Epithelial cell of esophagus (primary cell): ENCODE results near the gene KCNA3.

Source experiments
- DNase-seq: peaks from one replicate; pipeline ENCODE4 v3.0.0; 2010; ENCODE audit warnings: low read depth
- H3K4me3 ChIP-seq: 2 replicates; pipeline ENCODE4 v1.5.1; 2011; ENCODE audit warnings: mild to moderate bottlenecking, low read length, control low read depth
- TF ChIP-seq, protein P1 (sequence below): IDR thresholded peaks from 2 replicates; pipeline ENCODE4 v1.5.1; 2011; ENCODE audit warnings: low read depth, mild to moderate bottlenecking, low read length, control low read depth, inconsistent platforms; ENCODE audit not compliant: insufficient read depth; ENCODE audit errors: missing control alignments

The KCNA3 gene

GRCh38 chr1:110697606-110698005 is 22.9 kb upstream of the KCNA3 start:
- no peak for DNase-seq
- TF ChIP-seq, protein P1, sequence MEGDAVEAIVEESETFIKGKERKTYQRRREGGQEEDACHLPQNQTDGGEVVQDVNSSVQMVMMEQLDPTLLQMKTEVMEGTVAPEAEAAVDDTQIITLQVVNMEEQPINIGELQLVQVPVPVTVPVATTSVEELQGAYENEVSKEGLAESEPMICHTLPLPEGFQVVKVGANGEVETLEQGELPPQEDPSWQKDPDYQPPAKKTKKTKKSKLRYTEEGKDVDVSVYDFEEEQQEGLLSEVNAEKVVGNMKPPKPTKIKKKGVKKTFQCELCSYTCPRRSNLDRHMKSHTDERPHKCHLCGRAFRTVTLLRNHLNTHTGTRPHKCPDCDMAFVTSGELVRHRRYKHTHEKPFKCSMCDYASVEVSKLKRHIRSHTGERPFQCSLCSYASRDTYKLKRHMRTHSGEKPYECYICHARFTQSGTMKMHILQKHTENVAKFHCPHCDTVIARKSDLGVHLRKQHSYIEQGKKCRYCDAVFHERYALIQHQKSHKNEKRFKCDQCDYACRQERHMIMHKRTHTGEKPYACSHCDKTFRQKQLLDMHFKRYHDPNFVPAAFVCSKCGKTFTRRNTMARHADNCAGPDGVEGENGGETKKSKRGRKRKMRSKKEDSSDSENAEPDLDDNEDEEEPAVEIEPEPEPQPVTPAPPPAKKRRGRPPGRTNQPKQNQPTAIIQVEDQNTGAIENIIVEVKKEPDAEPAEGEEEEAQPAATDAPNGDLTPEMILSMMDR: no peak
- H3K4me3 ChIP-seq: no peak overlapping the region

- TF ChIP-seq, protein P1: no peak
- H3K4me3 ChIP-seq: no peak overlapping the region
- no peak for DNase-seq
Observed at GRCh38 chr1:110696818-110697217, 22.1 kb upstream of the KCNA3 start.

- H3K4me3 ChIP-seq: no peak overlapping the region
- DNase-seq: no peak
- TF ChIP-seq, protein P1: no peak
Observed at GRCh38 chr1:110690709-110691365, 16.1 kb upstream of the KCNA3 start.

DNA sequence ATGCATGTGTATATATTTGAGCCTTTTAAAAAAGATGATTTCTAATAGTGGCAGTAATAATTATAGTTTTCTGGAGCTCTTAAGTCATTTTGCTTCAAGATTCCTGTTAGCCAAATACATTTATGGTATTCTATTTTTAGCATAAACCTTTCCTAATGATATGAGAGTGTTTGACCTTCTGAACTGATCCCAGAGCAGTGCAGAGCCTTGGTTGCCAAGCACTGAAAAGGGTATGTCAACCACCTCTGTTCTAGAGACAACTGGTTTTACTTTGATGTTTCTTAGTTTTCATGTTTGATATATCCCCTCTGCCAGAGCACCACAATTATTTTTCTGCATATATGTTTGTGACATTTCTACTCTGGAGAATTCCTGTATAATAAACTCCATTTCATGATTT is 15.1 kb upstream of the KCNA3 start:
- TF ChIP-seq, protein P1: no peak
- no peak overlapping the region for H3K4me3 ChIP-seq
- no peak for DNase-seq

- no peak overlapping the region for H3K4me3 ChIP-seq
- TF ChIP-seq, protein P1: no peak
- DNase-seq: no peak
Observed at GRCh38 chr1:110688514-110688913, 13.8 kb upstream of the KCNA3 start.

- DNase-seq: peak; percentile 13
- TF ChIP-seq, protein P1: no peak
- H3K4me3 ChIP-seq: no peak overlapping the region
Observed at GRCh38 chr1:110687250-110687649, 12.5 kb upstream of the KCNA3 start.

DNA sequence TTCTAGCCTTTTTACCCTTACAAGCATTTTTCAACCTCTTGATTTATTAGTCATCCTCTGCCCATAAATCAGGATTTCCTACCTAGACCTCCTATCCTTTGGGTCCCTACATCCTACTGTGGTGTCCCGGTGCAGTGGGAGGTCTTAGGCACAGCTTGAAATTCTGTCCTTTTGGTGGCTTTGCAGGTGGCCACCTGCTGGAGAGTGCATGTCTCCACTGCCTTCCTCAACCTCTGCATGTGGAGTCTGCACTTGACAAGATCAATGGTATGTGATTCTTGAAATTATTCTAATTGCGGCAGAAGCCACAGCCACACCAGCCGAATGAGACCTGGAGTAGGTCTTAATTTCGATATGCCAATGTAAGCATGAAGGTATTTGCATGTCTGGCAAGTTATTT is 11.4 kb upstream of the KCNA3 start:
- TF ChIP-seq, protein P1: no peak
- no peak overlapping the region for H3K4me3 ChIP-seq
- DNase-seq: no peak
